Stimulated activated CD4-positive, alpha-beta T cell treated with anti-CD3 and anti-CD28 coated beads, Interleukin-15, amount 100 ng/mL, for 1 hour (primary cell): ENCODE measurements around the gene TBC1D30.

ENCODE experiments used
- DNase-seq, 2 donors: peaks; one replicate each; pipeline ENCODE4 v3.0.0-alpha.2; 2020; ENCODE audit warnings: low read depth in 1 of 2, low spot score in 1 of 2

Gene TBC1D30

GRCh38 chr12:64907097-64907496 is 82.7 kb downstream of the TBC1D30 start:
- no peak for DNase-seq

- no peak for DNase-seq
Observed at GRCh38 chr12:64909124-64909523, 84.7 kb downstream of the TBC1D30 start.

GRCh38 chr12:64911081-64911480 is 86.6 kb downstream of the TBC1D30 start:
- DNase-seq: no peak

GRCh38 chr12:64911912-64912311 is 87.5 kb downstream of the TBC1D30 start:
- DNase-seq: no peak

- no peak for DNase-seq
Observed at GRCh38 chr12:64912516-64913255, 88.2 kb downstream of the TBC1D30 start.

- no peak for DNase-seq
Observed at GRCh38 chr12:64915242-64915641, 90.8 kb downstream of the TBC1D30 start.

- DNase-seq: no peak
Observed at GRCh38 chr12:64916411-64917261, 92.2 kb downstream of the TBC1D30 start.

- no peak for DNase-seq
Observed at GRCh38 chr12:64918344-64918743, 93.9 kb downstream of the TBC1D30 start.

- no peak for DNase-seq
Observed at GRCh38 chr12:64918801-64919200, 94.4 kb downstream of the TBC1D30 start.

- DNase-seq: no peak
Observed at GRCh38 chr12:64922853-64923252, 98.4 kb downstream of the TBC1D30 start.

GRCh38 chr12:64923536-64923935 is 99.1 kb downstream of the TBC1D30 start:
- DNase-seq: no peak
